ENCODE measurements around the gene B9D2. TPM values are rescaled to one million over a fixed set of nuclear protein-coding genes. Genes with fewer than 3 reads are reported as not detected.
A peak's percentile ranks its signal among the peaks of the same experiment; 100 is the strongest.

The B9D2 gene
- total RNA-seq, 1 experiment from 2014 or later: 4.4 TPM

DNA sequence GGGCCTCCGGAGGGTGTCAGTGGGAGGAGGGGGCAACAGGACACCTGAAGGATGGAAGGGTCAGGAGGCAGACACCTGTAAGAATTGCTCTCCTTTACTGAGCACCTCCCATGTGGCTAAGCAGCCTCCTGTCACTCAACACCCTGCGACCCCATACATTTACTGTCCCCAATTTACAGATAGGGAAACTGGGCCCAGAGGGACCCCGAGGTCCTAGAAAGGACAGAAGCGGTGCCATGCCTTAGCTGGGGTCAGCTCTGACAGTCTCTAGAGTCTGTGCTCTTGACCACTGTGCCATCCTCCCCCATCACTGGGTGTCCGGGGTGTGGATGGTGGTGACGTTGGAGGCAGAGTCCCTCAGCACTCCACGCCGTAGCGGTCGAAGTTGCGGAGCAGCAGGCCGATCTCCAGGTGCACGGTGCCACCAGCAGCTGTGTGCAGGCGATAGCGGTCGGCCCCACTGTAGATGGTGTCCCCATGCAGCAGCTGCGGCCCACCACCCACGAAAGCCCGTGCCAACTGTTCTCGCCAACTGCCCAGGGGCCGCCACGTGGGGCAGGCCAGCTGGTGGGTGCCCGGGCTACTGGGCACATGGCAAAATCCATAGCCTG, 9.5 kb downstream of the B9D2 start:
- ATAC-seq: no peak
- Histone ChIP-seq H2AFZ (ENCODE audit: low read length) (no peak overlapping the region), H3K27me3 (ENCODE audit: low read length) (no peaks in the 10 kb centered on the region), H3K79me2 (ENCODE audit: low read length) (peaks cover 36% of the 10 kb centered on the region), H4K20me1 (ENCODE audit: low read length) (no peaks in the 10 kb centered on the region), H3K36me3 (ENCODE audit: low read depth, low read length) (no peaks in the 10 kb centered on the region), H3K9me3 (ENCODE audit: low read length) (no peaks in the 10 kb centered on the region), H3K9me2 (replicated peaks; ENCODE audit: low read length) (no peaks in the 10 kb centered on the region), H3K9ac (ENCODE audit: low read length) (no peak overlapping the region), H3K27ac (ENCODE audit: low read length) (no peak overlapping the region), H3F3A (ENCODE audit: low read length, unreplicated experiment) (no peaks in the 10 kb centered on the region), H3K4me2 (ENCODE audit: low read length) (peak overlapping the region; percentile 94), H3K4me1 (ENCODE audit: insufficient read depth, low read length) (0 out of 2 replicates have a peak, but pooled peaks cover 4% of the 10 kb centered on the region), H3K4me3 (ENCODE audit: low read length) (peak overlapping the region; percentile 86)
- intact Hi-C loops (cut with micrococcal nuclease): no loop called here
- ChIA-PET CTCF (no interaction called here), POLR2A (ENCODE audit: unreplicated experiment) (no interaction called here)
- BruUV-seq (replicated peaks): no TSS peak
- TF ChIP-seq EZH2phosphoT487 (IDR thresholded peaks at IDR 0.05; ENCODE audit: borderline replicate concordance, low read length) (no peak), EZH2 (IDR thresholded peaks at IDR 0.05; ENCODE audit: low read length, unreplicated experiment) (no peak)
- TF ChIP-seq, protein P1, sequence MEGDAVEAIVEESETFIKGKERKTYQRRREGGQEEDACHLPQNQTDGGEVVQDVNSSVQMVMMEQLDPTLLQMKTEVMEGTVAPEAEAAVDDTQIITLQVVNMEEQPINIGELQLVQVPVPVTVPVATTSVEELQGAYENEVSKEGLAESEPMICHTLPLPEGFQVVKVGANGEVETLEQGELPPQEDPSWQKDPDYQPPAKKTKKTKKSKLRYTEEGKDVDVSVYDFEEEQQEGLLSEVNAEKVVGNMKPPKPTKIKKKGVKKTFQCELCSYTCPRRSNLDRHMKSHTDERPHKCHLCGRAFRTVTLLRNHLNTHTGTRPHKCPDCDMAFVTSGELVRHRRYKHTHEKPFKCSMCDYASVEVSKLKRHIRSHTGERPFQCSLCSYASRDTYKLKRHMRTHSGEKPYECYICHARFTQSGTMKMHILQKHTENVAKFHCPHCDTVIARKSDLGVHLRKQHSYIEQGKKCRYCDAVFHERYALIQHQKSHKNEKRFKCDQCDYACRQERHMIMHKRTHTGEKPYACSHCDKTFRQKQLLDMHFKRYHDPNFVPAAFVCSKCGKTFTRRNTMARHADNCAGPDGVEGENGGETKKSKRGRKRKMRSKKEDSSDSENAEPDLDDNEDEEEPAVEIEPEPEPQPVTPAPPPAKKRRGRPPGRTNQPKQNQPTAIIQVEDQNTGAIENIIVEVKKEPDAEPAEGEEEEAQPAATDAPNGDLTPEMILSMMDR (conservative IDR thresholded peaks at IDR 0.05; ENCODE audit: low read depth, low read length): no peak
- no peak for DNase-seq

DNA sequence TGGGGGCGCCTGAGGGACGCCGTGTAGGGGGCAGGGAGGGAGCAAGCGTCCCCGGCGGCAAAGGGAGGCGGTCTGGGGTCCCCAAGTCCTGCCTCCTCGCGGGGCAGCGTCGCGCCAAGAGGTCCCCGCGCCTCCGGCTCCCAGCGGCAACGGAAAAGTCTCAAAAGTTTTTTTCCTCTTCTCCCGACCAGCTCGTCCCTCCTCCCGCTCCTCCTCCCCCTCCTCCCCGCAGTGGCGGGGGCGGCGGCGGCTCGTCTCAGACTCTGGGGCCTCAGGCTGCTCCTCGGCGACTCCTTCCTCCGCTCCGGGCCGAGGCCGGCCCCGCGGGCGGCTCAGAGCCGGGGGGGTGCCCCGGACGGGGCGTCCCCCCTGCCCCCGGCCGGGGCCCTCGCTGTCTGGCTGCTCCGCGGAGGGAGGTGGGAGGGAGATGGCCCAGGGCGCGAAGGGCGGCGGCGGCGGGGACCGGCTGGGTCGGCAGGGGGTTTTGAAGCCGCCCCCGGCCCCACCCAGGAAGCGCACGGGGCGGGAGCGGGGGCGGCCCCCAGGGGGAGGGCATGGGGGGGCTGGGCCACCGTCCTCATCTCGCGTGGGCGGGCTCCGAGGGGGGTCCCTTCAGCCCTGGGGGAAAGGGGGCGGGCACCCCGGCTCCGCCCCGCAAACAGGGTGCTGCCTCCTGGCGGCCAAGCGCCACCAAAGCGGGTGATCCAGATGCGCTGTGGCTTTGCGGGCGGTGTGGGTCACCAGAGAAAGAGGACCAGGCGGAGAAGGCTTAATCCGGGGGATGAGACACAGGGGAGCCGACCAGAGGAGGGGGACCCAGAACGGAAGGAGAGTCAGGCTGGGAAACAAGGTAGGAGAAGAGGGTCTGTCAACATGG, 10.2 kb downstream of the B9D2 start, which contains the start of gene TGFB1:
Gene TGFB1, minus strand, starts transcription at position 457 of the 877 bp plus-strand sequence. CDS start 878 bp downstream, outside the sequence.
- no peaks in the 10 kb centered on the region for H3K36me3 ChIP-seq (ENCODE audit: low read depth, low read length)
- TF ChIP-seq EZH2 (IDR thresholded peaks at IDR 0.05; ENCODE audit: low read length, unreplicated experiment) (no peak), EZH2phosphoT487 (IDR thresholded peaks at IDR 0.05; ENCODE audit: borderline replicate concordance, low read length) (no peak)
- TF ChIP-seq, protein P1 (conservative IDR thresholded peaks at IDR 0.05; ENCODE audit: low read depth, low read length): peak; percentile 66
- H3K4me3 ChIP-seq (ENCODE audit: low read length): peak within 1 kb of the TSS; percentile 86
- no peaks in the 10 kb centered on the region for H3F3A ChIP-seq (ENCODE audit: low read length, unreplicated experiment)
- CTCF ChIA-PET: interaction anchor here (1.0 to 1.5 kb wide), 3 partner anchors 10 to 56 kb away, joined by 3 to 6 read pairs (median 5); partner anchors contain the start of genes B9D2 and CCDC97
- 0 out of 2 replicates have a peak, but pooled peaks cover 4% of the 10 kb centered on the region for H3K4me1 ChIP-seq (ENCODE audit: insufficient read depth, low read length)
- H3K4me2 ChIP-seq (ENCODE audit: low read length): peak within 1 kb of the TSS; percentile 94
- H3K9ac ChIP-seq (ENCODE audit: low read length): peak within 1 kb of the TSS; percentile 74
- peak within 1 kb of the TSS; percentile 69 for H2AFZ ChIP-seq (ENCODE audit: low read length)
- H3K9me3 ChIP-seq (ENCODE audit: low read length): no peaks in the 10 kb centered on the region
- TSS peak; percentile 77 for BruUV-seq (replicated peaks)
- H3K27me3 ChIP-seq (ENCODE audit: low read length): no peaks in the 10 kb centered on the region
- H3K27ac ChIP-seq (ENCODE audit: low read length): no peak within 1 kb of the TSS
- no peaks in the 10 kb centered on the region for H3K9me2 ChIP-seq (replicated peaks; ENCODE audit: low read length)
- DNase-seq: peak; percentile 77
- intact Hi-C loops (cut with micrococcal nuclease): no loop called here
- POLR2A ChIA-PET (ENCODE audit: unreplicated experiment): no interaction called here
- H3K79me2 ChIP-seq (ENCODE audit: low read length): peaks cover 40% of the 10 kb centered on the region
- no peaks in the 10 kb centered on the region for H4K20me1 ChIP-seq (ENCODE audit: low read length)
- ATAC-seq: peak; percentile 59

Data from PC-3 (cell line).